Karpas-422 (cell line): ENCODE measurements around the gene LEMD2. TPM values are rescaled to one million over a fixed set of nuclear protein-coding genes. Genes with fewer than 3 reads are reported as not detected.
"Not testable (repeated sequence)": the region's sequence is repeated elsewhere in the genome, so short reads cannot be mapped to it uniquely, and the experiment has no call there.

Experiments
- DNase-seq: peaks from one replicate; pipeline ENCODE4 v3.0.0-alpha.2; 2015
- H2AFZ ChIP-seq: fragments of 200-600 bp; sonication (generic); 2 replicates; pipeline ENCODE4 v1.6.1; 2014; ENCODE audit warnings: antibody characterized with exemption, low read length, mixed read lengths
- H3K27ac ChIP-seq: fragments of 200-600 bp; sonication (generic); 2 replicates; pipeline ENCODE4 v1.5.1; 2014; ENCODE audit warnings: mild to moderate bottlenecking, low read length, moderate library complexity
- H3K27me3 ChIP-seq: fragments of 200-600 bp; sonication (generic); 2 replicates; pipeline ENCODE4 v1.6.1; 2014; ENCODE audit warnings: low read length, mixed read lengths
- H3K36me3 ChIP-seq: fragments of 200-600 bp; sonication (generic); 2 replicates; pipeline ENCODE4 v1.6.1; 2014; ENCODE audit warnings: low read length, mixed read lengths; ENCODE audit not compliant: insufficient read depth
- H3K4me1 ChIP-seq: fragments of 200-600 bp; sonication (generic); 2 replicates; pipeline ENCODE4 v1.6.1; 2014; ENCODE audit warnings: mild to moderate bottlenecking, low read length, mixed read lengths
- H3K4me2 ChIP-seq: fragments of 200-600 bp; sonication (generic); 2 replicates; pipeline ENCODE4 v1.6.1; 2014; ENCODE audit warnings: low read length, low read depth, mild to moderate bottlenecking; ENCODE audit not compliant: poor library complexity, severe bottlenecking
- H3K4me3 ChIP-seq: fragments of 200-600 bp; sonication (generic); 2 replicates; pipeline ENCODE4 v1.5.1; 2014; ENCODE audit warnings: mild to moderate bottlenecking, antibody characterized with exemption, low read length, mixed read lengths
- H3K79me2 ChIP-seq: fragments of 200-600 bp; sonication (generic); 2 replicates; pipeline ENCODE4 v1.6.1; 2014; ENCODE audit warnings: mild to moderate bottlenecking, low read length, mixed read lengths
- H3K9ac ChIP-seq: fragments of 200-600 bp; sonication (generic); 2 replicates; pipeline ENCODE4 v1.6.0; 2014; ENCODE audit warnings: low read length
- H3K9me2 ChIP-seq: fragments of 200-600 bp; sonication (generic), shearing (Covaris generic); replicated peaks from 2 replicates; pipeline ENCODE4 v1.6.0; 2014; ENCODE audit warnings: mild to moderate bottlenecking, low read length, moderate library complexity; ENCODE audit not compliant: insufficient read depth
- H3K9me3 ChIP-seq: fragments of 300-700, 200-600 bp; sonication (generic); 2 replicates; pipeline ENCODE4 v1.6.1; 2014; ENCODE audit warnings: low read length, mixed read lengths
- H4K20me1 ChIP-seq: fragments of 200-600 bp; sonication (generic); 2 replicates; pipeline ENCODE4 v1.6.1; 2014; ENCODE audit warnings: mild to moderate bottlenecking, antibody characterized with exemption, low read length, low read depth; ENCODE audit not compliant: insufficient read depth
- total RNA-seq: library from RNA; depleted of rRNA; stranded (reverse); fragments of >200 nt; shearing (Covaris generic); gene quantifications from 2 replicates; pipeline ENCODE4 v1.2.3, GENCODE V29; 2014; ENCODE audit warnings: low replicate concordance; rRNA removed

LEMD2 gene
- 32.8 and 42.1 TPM in 2 replicates for total RNA-seq

- Histone ChIP-seq H3K4me2 (peak within 1 kb of the TSS; percentile 79), H3K27me3 (no peaks in the 10 kb centered on the region), H3K4me1 (peaks cover 26% of the 10 kb centered on the region), H3K9me3 (no peaks in the 10 kb centered on the region), H3K79me2 (peaks cover 42% of the 10 kb centered on the region), H3K9ac (peak within 1 kb of the TSS; percentile 99), H3K27ac (peak within 1 kb of the TSS; percentile 71), H2AFZ (peak within 1 kb of the TSS; percentile 58; the same call in 1 of the 2 replicates), H3K36me3 (peaks cover 11% of the 10 kb centered on the region; the same call in 1 of the 2 replicates), H3K9me2 (0 out of 2 replicates have a peak, but pooled peaks cover 6% of the 10 kb centered on the region), H4K20me1 (peaks cover 18% of the 10 kb centered on the region), H3K4me3 (peak within 1 kb of the TSS; percentile 81)
- DNase-seq, result peak; percentile 95
Observed at GRCh38 chr6:33788694-33789549, at the start of gene LEMD2. LEMD2 (minus strand) TSS chr6:33789130; CDS start chr6:33789116, 14 bp downstream.

- Histone ChIP-seq H3K36me3 (no peaks in the 10 kb centered on the region), H2AFZ (no peak overlapping the region), H3K9me3 (no peaks in the 10 kb centered on the region), H3K9me2 (no peaks in the 10 kb centered on the region), H4K20me1 (no peaks in the 10 kb centered on the region), H3K79me2 (no peaks in the 10 kb centered on the region), H3K4me1 (no peaks in the 10 kb centered on the region), H3K9ac (no peak overlapping the region), H3K4me2 (no peak overlapping the region), H3K27ac (no peak overlapping the region), H3K4me3 (no peak overlapping the region), H3K27me3 (no peaks in the 10 kb centered on the region)
- DNase-seq, result no peak
Observed at GRCh38 chr6:33837971-33838665, 49.2 kb upstream of the LEMD2 start.

- H3K27me3 ChIP-seq, result no peaks in the 10 kb centered on the region
- no peak overlapping the region for H3K4me3 ChIP-seq
- H4K20me1 ChIP-seq, result no peaks in the 10 kb centered on the region
- no peak overlapping the region for H2AFZ ChIP-seq
- no peak overlapping the region for H3K9ac ChIP-seq
- no peaks in the 10 kb centered on the region for H3K36me3 ChIP-seq
- no peak overlapping the region for H3K4me2 ChIP-seq
- no peaks in the 10 kb centered on the region for H3K9me2 ChIP-seq
- no peaks in the 10 kb centered on the region for H3K9me3 ChIP-seq
- H3K4me1 ChIP-seq, result no peaks in the 10 kb centered on the region
- DNase-seq, result no peak
- no peak overlapping the region for H3K27ac ChIP-seq
- H3K79me2 ChIP-seq, result no peaks in the 10 kb centered on the region
Observed at GRCh38 chr6:33836806-33837469, 48.0 kb upstream of the LEMD2 start.

- H3K9me2 ChIP-seq, result no peaks in the 10 kb centered on the region
- H3K79me2 ChIP-seq, result no peaks in the 10 kb centered on the region
- H3K9ac ChIP-seq, result no peak overlapping the region
- no peaks in the 10 kb centered on the region for H3K27me3 ChIP-seq
- no peaks in the 10 kb centered on the region for H3K9me3 ChIP-seq
- no peak overlapping the region for H2AFZ ChIP-seq
- H3K4me1 ChIP-seq, result no peaks in the 10 kb centered on the region
- H4K20me1 ChIP-seq, result 0 out of 2 replicates have a peak, but pooled peaks cover 4% of the 10 kb centered on the region
- no peak overlapping the region for H3K4me2 ChIP-seq
- H3K27ac ChIP-seq, result no peak overlapping the region
- no peak for DNase-seq
- no peak overlapping the region for H3K4me3 ChIP-seq
- H3K36me3 ChIP-seq, result no peaks in the 10 kb centered on the region
Observed at GRCh38 chr6:33834401-33835392, 45.8 kb upstream of the LEMD2 start.

GRCh38 chr6:33833599-33833998 is 44.7 kb upstream of the LEMD2 start:
- H3K27me3 ChIP-seq, result no peaks in the 10 kb centered on the region
- H3K4me2 ChIP-seq, result no peak overlapping the region
- H3K9me2 ChIP-seq, result no peaks in the 10 kb centered on the region
- H3K9ac ChIP-seq, result no peak overlapping the region
- H2AFZ ChIP-seq, result no peak overlapping the region
- no peaks in the 10 kb centered on the region for H3K4me1 ChIP-seq
- H3K4me3 ChIP-seq, result no peak overlapping the region
- H3K79me2 ChIP-seq, result no peaks in the 10 kb centered on the region
- DNase-seq, result no peak
- no peaks in the 10 kb centered on the region for H3K36me3 ChIP-seq
- no peaks in the 10 kb centered on the region for H3K9me3 ChIP-seq
- H3K27ac ChIP-seq, result no peak overlapping the region
- 0 out of 2 replicates have a peak, but pooled peaks cover 4% of the 10 kb centered on the region for H4K20me1 ChIP-seq

GRCh38 chr6:33832831-33833230 is 43.9 kb upstream of the LEMD2 start:
- not testable (repeated sequence) for H3K27ac ChIP-seq, H3K27me3 ChIP-seq, H3K9ac ChIP-seq, H4K20me1 ChIP-seq, H3K9me3 ChIP-seq, H2AFZ ChIP-seq, H3K79me2 ChIP-seq, DNase-seq, H3K9me2 ChIP-seq, H3K36me3 ChIP-seq, H3K4me2 ChIP-seq, H3K4me3 ChIP-seq, H3K4me1 ChIP-seq

- not testable (repeated sequence) for H3K9me2 ChIP-seq, H3K4me2 ChIP-seq, H3K4me1 ChIP-seq, H3K9me3 ChIP-seq, H3K27me3 ChIP-seq, H3K4me3 ChIP-seq, H3K27ac ChIP-seq, H2AFZ ChIP-seq, DNase-seq, H3K9ac ChIP-seq, H3K36me3 ChIP-seq, H4K20me1 ChIP-seq, H3K79me2 ChIP-seq
Observed at GRCh38 chr6:33831725-33832124, 42.8 kb upstream of the LEMD2 start.
